Measurements from ENCODE around the gene ENOX2.

Gene ENOX2

DNA sequence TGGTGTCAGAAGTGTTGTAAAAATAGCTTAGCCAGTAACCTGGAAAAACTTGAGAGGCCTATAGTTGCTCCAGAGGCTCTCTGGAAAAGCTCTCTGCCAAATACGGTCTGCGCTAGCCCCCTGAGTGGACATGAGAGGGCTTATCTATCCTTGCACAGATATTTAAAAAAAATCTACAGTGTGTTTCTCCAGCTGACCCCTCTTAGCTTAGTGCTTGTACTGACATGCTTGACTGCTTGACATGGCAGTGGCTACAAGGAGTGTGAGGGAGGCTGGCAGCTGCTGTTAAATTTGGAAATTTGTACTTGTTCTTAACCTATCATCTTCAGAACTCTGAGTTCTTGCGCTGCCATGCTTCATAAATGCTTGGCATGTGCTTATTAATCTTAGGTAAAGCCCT is 272.0 kb downstream of the ENOX2 start:
- Histone ChIP-seq H3K4me1 (ENCODE audit: control insufficient read depth, low read length) (no peaks in the 10 kb centered on the region), H3K9me2 (replicated peaks; ENCODE audit: control insufficient read depth, low read length) (no peaks in the 10 kb centered on the region), H4K20me1 (ENCODE audit: control insufficient read depth, insufficient read depth, low read depth, low read length) (no peaks in the 10 kb centered on the region), H3K27ac (ENCODE audit: low read depth, low read length) (no peak overlapping the region), H3K4me3 (ENCODE audit: low read length) (no peak overlapping the region), H3K9me3 (ENCODE audit: control insufficient read depth, insufficient read depth, low read length) (no peaks in the 10 kb centered on the region), H3K4me2 (ENCODE audit: low read length) (no peak overlapping the region), H3K36me3 (ENCODE audit: control insufficient read depth, low read length) (no peaks in the 10 kb centered on the region), H3K79me2 (ENCODE audit: control insufficient read depth, low read length) (no peaks in the 10 kb centered on the region), H3K27me3 (ENCODE audit: control insufficient read depth, low read length) (no peaks in the 10 kb centered on the region), H3F3A (ENCODE audit: control insufficient read depth, insufficient read depth) (no peaks in the 10 kb centered on the region)
- no peak for TF ChIP-seq CTCF (IDR thresholded peaks at IDR 0.05; ENCODE audit: low read depth, low read length, poor library complexity, severe bottlenecking)
- no peak for TF ChIP-seq EZH2phosphoT487 (IDR thresholded peaks at IDR 0.05; ENCODE audit: borderline replicate concordance, low read length)

GRCh38 chrX:130628516-130628915 is 274.5 kb downstream of the ENOX2 start:
- H3K9me2 ChIP-seq (replicated peaks; ENCODE audit: control insufficient read depth, low read length), result no peaks in the 10 kb centered on the region
- no peaks in the 10 kb centered on the region for H3K36me3 ChIP-seq (ENCODE audit: control insufficient read depth, low read length)
- TF ChIP-seq EZH2phosphoT487 (IDR thresholded peaks at IDR 0.05; ENCODE audit: borderline replicate concordance, low read length) (no peak), CTCF (IDR thresholded peaks at IDR 0.05; ENCODE audit: low read depth, low read length, poor library complexity, severe bottlenecking) (no peak)
- no peaks in the 10 kb centered on the region for H3F3A ChIP-seq (ENCODE audit: control insufficient read depth, insufficient read depth)
- H3K9me3 ChIP-seq (ENCODE audit: control insufficient read depth, insufficient read depth, low read length), result no peaks in the 10 kb centered on the region
- no peaks in the 10 kb centered on the region for H3K79me2 ChIP-seq (ENCODE audit: control insufficient read depth, low read length)
- H3K27me3 ChIP-seq (ENCODE audit: control insufficient read depth, low read length), result no peaks in the 10 kb centered on the region
- no peak overlapping the region for H3K27ac ChIP-seq (ENCODE audit: low read depth, low read length)
- H4K20me1 ChIP-seq (ENCODE audit: control insufficient read depth, insufficient read depth, low read depth, low read length), result no peaks in the 10 kb centered on the region
- no peak overlapping the region for H3K4me2 ChIP-seq (ENCODE audit: low read length)
- no peak overlapping the region for H3K4me3 ChIP-seq (ENCODE audit: low read length)
- no peaks in the 10 kb centered on the region for H3K4me1 ChIP-seq (ENCODE audit: control insufficient read depth, low read length)

GRCh38 chrX:130626521-130626920 is 276.5 kb downstream of the ENOX2 start:
- H3K27ac ChIP-seq (ENCODE audit: low read depth, low read length), result no peak overlapping the region
- no peaks in the 10 kb centered on the region for H3K9me2 ChIP-seq (replicated peaks; ENCODE audit: control insufficient read depth, low read length)
- H3K9me3 ChIP-seq (ENCODE audit: control insufficient read depth, insufficient read depth, low read length), result no peaks in the 10 kb centered on the region
- no peak overlapping the region for H3K4me3 ChIP-seq (ENCODE audit: low read length)
- TF ChIP-seq CTCF (IDR thresholded peaks at IDR 0.05; ENCODE audit: low read depth, low read length, poor library complexity, severe bottlenecking) (no peak), EZH2phosphoT487 (IDR thresholded peaks at IDR 0.05; ENCODE audit: borderline replicate concordance, low read length) (no peak)
- H3K27me3 ChIP-seq (ENCODE audit: control insufficient read depth, low read length), result no peaks in the 10 kb centered on the region
- H3K36me3 ChIP-seq (ENCODE audit: control insufficient read depth, low read length), result no peaks in the 10 kb centered on the region
- H3F3A ChIP-seq (ENCODE audit: control insufficient read depth, insufficient read depth), result no peaks in the 10 kb centered on the region
- no peak overlapping the region for H3K4me2 ChIP-seq (ENCODE audit: low read length)
- no peaks in the 10 kb centered on the region for H4K20me1 ChIP-seq (ENCODE audit: control insufficient read depth, insufficient read depth, low read depth, low read length)
- no peaks in the 10 kb centered on the region for H3K79me2 ChIP-seq (ENCODE audit: control insufficient read depth, low read length)
- H3K4me1 ChIP-seq (ENCODE audit: control insufficient read depth, low read length), result no peaks in the 10 kb centered on the region

DNA sequence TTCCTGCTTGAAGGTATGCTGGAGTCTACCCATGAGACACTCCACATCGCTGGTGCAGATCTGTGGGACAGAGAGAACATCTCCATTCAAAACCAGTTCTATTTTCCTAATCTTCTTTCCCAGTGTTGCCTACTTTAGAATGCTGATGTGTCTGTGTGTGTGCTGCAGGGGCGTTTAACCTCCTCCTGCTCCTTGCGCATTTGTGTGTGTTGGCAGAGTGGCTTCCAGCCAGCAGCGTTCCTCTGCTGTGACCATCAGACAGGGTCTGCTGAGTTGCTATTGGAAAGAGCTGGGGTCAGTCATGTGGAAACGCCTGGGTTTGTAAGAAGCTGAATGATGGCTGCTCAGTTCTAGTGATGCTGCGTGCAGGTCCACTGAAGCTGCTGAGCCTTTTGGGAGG is 277.6 kb downstream of the ENOX2 start:
- no peaks in the 10 kb centered on the region for H3K9me2 ChIP-seq (replicated peaks; ENCODE audit: control insufficient read depth, low read length)
- no peaks in the 10 kb centered on the region for H3F3A ChIP-seq (ENCODE audit: control insufficient read depth, insufficient read depth)
- no peak overlapping the region for H3K27ac ChIP-seq (ENCODE audit: low read depth, low read length)
- H3K4me3 ChIP-seq (ENCODE audit: low read length), result no peak overlapping the region
- no peaks in the 10 kb centered on the region for H3K27me3 ChIP-seq (ENCODE audit: control insufficient read depth, low read length)
- H3K9me3 ChIP-seq (ENCODE audit: control insufficient read depth, insufficient read depth, low read length), result no peaks in the 10 kb centered on the region
- no peak overlapping the region for H3K4me2 ChIP-seq (ENCODE audit: low read length)
- TF ChIP-seq CTCF (IDR thresholded peaks at IDR 0.05; ENCODE audit: low read depth, low read length, poor library complexity, severe bottlenecking), result no peak
- no peak for TF ChIP-seq EZH2phosphoT487 (IDR thresholded peaks at IDR 0.05; ENCODE audit: borderline replicate concordance, low read length)
- H4K20me1 ChIP-seq (ENCODE audit: control insufficient read depth, insufficient read depth, low read depth, low read length), result no peaks in the 10 kb centered on the region
- no peaks in the 10 kb centered on the region for H3K4me1 ChIP-seq (ENCODE audit: control insufficient read depth, low read length)
- no peaks in the 10 kb centered on the region for H3K79me2 ChIP-seq (ENCODE audit: control insufficient read depth, low read length)
- no peaks in the 10 kb centered on the region for H3K36me3 ChIP-seq (ENCODE audit: control insufficient read depth, low read length)
